HG03342 (cell line): ENCODE results near the gene ZBTB17.
"Not testable (repeated sequence)": the region's sequence is repeated elsewhere in the genome, so short reads cannot be mapped to it uniquely, and the experiment has no call there.

ENCODE experiments used
- ATAC-seq: cut with Tn5 transposase; IDR thresholded peaks from one replicate; pipeline ENCODE4 v1.9.1; 2021; ENCODE audit warnings: mild to moderate bottlenecking, moderate library complexity; ENCODE audit not compliant: unreplicated experiment

The ZBTB17 gene

GRCh38 chr1:15975805-15976680, at the start of gene ZBTB17:
Gene ZBTB17 (minus strand): TSS chr1:15976101. CDS start chr1:15948495, 27,606 bp downstream.
- ATAC-seq: peak; percentile 67

- no peak for ATAC-seq
These were observed 47.3 kb upstream of the ZBTB17 start for GRCh38 chr1:16023050-16023653.

GRCh38 chr1:16022393-16022792, 46.5 kb upstream of the ZBTB17 start:
- ATAC-seq: no peak

GRCh38 chr1:16021681-16022080, 45.8 kb upstream of the ZBTB17 start, which contains the start of gene CLCNKA:
Gene CLCNKA (plus strand): TSS chr1:16022036. CDS start chr1:16022620, 584 bp downstream.
- ATAC-seq: no peak

GRCh38 chr1:16020878-16021277, 45.0 kb upstream of the ZBTB17 start:
- ATAC-seq: not testable (repeated sequence)

GRCh38 chr1:16020325-16020724, 44.4 kb upstream of the ZBTB17 start:
- no peak for ATAC-seq

- ATAC-seq: no peak
These were observed 43.9 kb upstream of the ZBTB17 start for GRCh38 chr1:16019644-16020277.

- no peak for ATAC-seq
These were observed 43.1 kb upstream of the ZBTB17 start for GRCh38 chr1:16018749-16019643.

- ATAC-seq: no peak
These were observed 42.4 kb upstream of the ZBTB17 start for GRCh38 chr1:16018308-16018707.

GRCh38 chr1:16017461-16018303, 41.8 kb upstream of the ZBTB17 start, which contains the start of gene HSPB7:
Gene HSPB7 (minus strand): TSS chr1:16018043. CDS start chr1:16017963, 80 bp downstream.
- no peak for ATAC-seq

GRCh38 chr1:16017076-16017460, 41.2 kb upstream of the ZBTB17 start:
- ATAC-seq: no peak

- no peak for ATAC-seq
These were observed 40.3 kb upstream of the ZBTB17 start for GRCh38 chr1:16015960-16016901.

GRCh38 chr1:16015491-16015890, 39.6 kb upstream of the ZBTB17 start:
- no peak for ATAC-seq

- no peak for ATAC-seq
These were observed 38.9 kb upstream of the ZBTB17 start for GRCh38 chr1:16014509-16015482.

GRCh38 chr1:16013908-16014258, 38.0 kb upstream of the ZBTB17 start:
- ATAC-seq: no peak

- no peak for ATAC-seq
These were observed 37.5 kb upstream of the ZBTB17 start for GRCh38 chr1:16013220-16013907.
